IMR-90 (cell line): ENCODE data around the gene PLXNA1. TPM values are rescaled to one million over a fixed set of nuclear protein-coding genes. Genes with fewer than 3 reads are reported as not detected.

ENCODE experiments used
- ATAC-seq: fragments of 200-7000 bp; cut with Tn5 transposase; 2 replicates; pipeline ENCODE4 v1.9.1; 2020; ENCODE audit warnings: low read depth, mild to moderate bottlenecking, moderate library complexity
- BruUV-seq: library from RNA; stranded (reverse); fragments of 400-500 nt; replicated peaks from 2 replicates; lab custom pipeline; 2021; lab: Mats Ljungman, UMichigan
- CTCF ChIA-PET: fragments of 300-600 bp; formaldehyde crosslinking; extraction: SDS; loops from one replicate; lab custom pipeline; 2021; ENCODE audit warnings: antibody characterized with exemption; lab: Yijun Ruan, JAX
- POLR2A ChIA-PET: fragments of 300-600 bp; sonication (Branson Sonifier 250); formaldehyde crosslinking; loops from one replicate; lab custom pipeline; 2022; ENCODE audit warnings: antibody characterized with exemption; ENCODE audit not compliant: unreplicated experiment; lab: Charles Lee
- DNase-seq: peaks from one replicate; pipeline ENCODE4 v3.0.0; 2013
- H2AFZ ChIP-seq: replicated peaks from 2 replicates; pipeline ENCODE3; 2013; ENCODE audit warnings: low read length, mild to moderate bottlenecking; ENCODE audit not compliant: poor library complexity
- H2AK5ac ChIP-seq: 2 replicates; pipeline ENCODE4 v1.6.1; 2013; ENCODE audit warnings: low read depth, low read length, inconsistent platforms
- H2AK9ac ChIP-seq: replicated peaks from 2 replicates; pipeline ENCODE3; 2013; ENCODE audit warnings: mild to moderate bottlenecking, low read depth, low read length, moderate library complexity; ENCODE audit not compliant: poor library complexity
- H2BK120ac ChIP-seq: 2 replicates; pipeline ENCODE4 v1.6.1; 2013; ENCODE audit warnings: low read depth, low read length, inconsistent platforms
- H2BK15ac ChIP-seq: 3 replicates; pipeline ENCODE4 v1.6.1; 2013; ENCODE audit warnings: low read depth, low read length, inconsistent platforms
- H2BK20ac ChIP-seq: 2 replicates; pipeline ENCODE4 v1.6.1; 2013; ENCODE audit warnings: low read depth, mild to moderate bottlenecking, inconsistent platforms, low read length, moderate library complexity
- H2BK5ac ChIP-seq: 2 replicates; pipeline ENCODE4 v1.6.1; 2013; ENCODE audit warnings: mild to moderate bottlenecking, low read depth, low read length, inconsistent platforms; ENCODE audit not compliant: poor library complexity, severe bottlenecking
- H3K14ac ChIP-seq: replicated peaks from 2 replicates; pipeline ENCODE4 v1.6.1; 2013; ENCODE audit warnings: low read depth, low read length, inconsistent platforms
- H3K18ac ChIP-seq: 2 replicates; pipeline ENCODE4 v1.6.1; 2013; ENCODE audit warnings: low read depth, low read length, control low read depth
- H3K23ac ChIP-seq: 2 replicates; pipeline ENCODE4 v1.6.1; 2013; ENCODE audit warnings: low read depth, low read length, inconsistent platforms
- H3K27ac ChIP-seq: 2 replicates; pipeline ENCODE4 v1.5.1; 2013; ENCODE audit warnings: mild to moderate bottlenecking, control low read depth, low read length; ENCODE audit not compliant: insufficient read depth
- H3K27me3 ChIP-seq: 2 replicates; pipeline ENCODE4 v1.6.1; 2013; ENCODE audit warnings: low read length; ENCODE audit not compliant: control insufficient read depth, insufficient read depth
- H3K36me3 ChIP-seq: 2 replicates; pipeline ENCODE4 v1.6.1; 2013; ENCODE audit warnings: low read length, mixed read lengths; ENCODE audit not compliant: control insufficient read depth, insufficient read depth
- H3K4ac ChIP-seq: 2 replicates; pipeline ENCODE4 v1.6.1; 2013; ENCODE audit warnings: low read depth, low read length, inconsistent platforms
- H3K4me1 ChIP-seq: 2 replicates; pipeline ENCODE4 v1.6.1; 2013; ENCODE audit warnings: low read length, mixed read lengths; ENCODE audit not compliant: control insufficient read depth, insufficient read depth
- H3K4me2 ChIP-seq: 2 replicates; pipeline ENCODE4 v1.6.1; 2013; ENCODE audit warnings: low read depth, mild to moderate bottlenecking, control low read depth, low read length, moderate library complexity
- H3K4me3 ChIP-seq: 2 replicates; pipeline ENCODE4 v1.5.1; 2013; ENCODE audit warnings: low read depth, mild to moderate bottlenecking, control low read depth, low read length, moderate library complexity; ENCODE audit not compliant: insufficient read depth
- H3K56ac ChIP-seq: 2 replicates; pipeline ENCODE4 v1.6.1; 2013; ENCODE audit warnings: low read length, inconsistent platforms; ENCODE audit not compliant: insufficient read depth; ENCODE audit errors: extremely low read depth
- H3K79me1 ChIP-seq, 2 experiments: 2 replicates each; pipeline ENCODE4 v1.6.1; 2013; ENCODE audit warnings: low read length in 2 of 2, inconsistent platforms in 1 of 2, low read depth in 1 of 2
- H3K9ac ChIP-seq: 2 replicates; pipeline ENCODE4 v1.6.1; 2013; ENCODE audit warnings: low read depth, low read length, control low read depth
- H3K9me1 ChIP-seq: 2 replicates; pipeline ENCODE4 v1.6.1; 2013; ENCODE audit warnings: low read length, inconsistent platforms; ENCODE audit not compliant: insufficient read depth
- H3K9me3 ChIP-seq: 2 replicates; pipeline ENCODE4 v1.6.1; 2013; ENCODE audit warnings: low read length; ENCODE audit not compliant: control insufficient read depth, insufficient read depth
- H4K20me1 ChIP-seq: 2 replicates; pipeline ENCODE4 v1.6.1; 2013; ENCODE audit warnings: low read length, inconsistent platforms; ENCODE audit not compliant: insufficient read depth
- H4K5ac ChIP-seq: 2 replicates; pipeline ENCODE4 v1.6.1; 2013; ENCODE audit warnings: mild to moderate bottlenecking, low read depth, low read length, control low read depth
- H4K8ac ChIP-seq, 2 experiments: 2 replicates each; pipeline ENCODE4 v1.6.1; 2013; ENCODE audit warnings: low read depth in 2 of 2, low read length in 2 of 2, control low read depth in 1 of 2, inconsistent platforms in 1 of 2
- H4K91ac ChIP-seq: 2 replicates; pipeline ENCODE4 v1.6.1; 2013; ENCODE audit warnings: low read depth, low read length, inconsistent platforms; ENCODE audit not compliant: insufficient read depth
- ELK1 ChIP-seq: fragments of 150-350 bp; IDR thresholded peaks from 2 replicates; pipeline ENCODE4 v1.6.1; 2016; ENCODE audit warnings: low read depth, mild to moderate bottlenecking, low read length, moderate library complexity, borderline replicate concordance
- POLR2A ChIP-seq: IDR thresholded peaks from 2 replicates; pipeline ENCODE4 v1.6.1; 2012; ENCODE audit warnings: mild to moderate bottlenecking, low read depth, low read length
- WGBS, 2 experiments: methylation state at CpG; one replicate each; pipeline versions ENCODE4 v1.1.5 to v1.1.7; 2013; ENCODE audit warnings: missing lambda C conversion rate in 2 of 2; ENCODE audit not compliant: insufficient read length in 1 of 2; ENCODE audit errors: extremely low coverage in 2 of 2; 5-methylcytosine and 5-hydroxymethylcytosine counted together
- dilution Hi-C: fragments of 300-500 bp; cut with HindIII; formaldehyde crosslinking; loops from one replicate; pipeline ENCODE4 v1.14.3; 2018; ENCODE audit warnings: low sequenced_read_pairs; ENCODE audit not compliant: unreplicated experiment
- in situ Hi-C: fragments of 300-500 bp; cut with MboI; formaldehyde crosslinking; loops from 3 replicates; pipeline ENCODE4 v1.14.3; 2019; ENCODE audit warnings: low sequenced_read_pairs, inconsistent platforms, mixed read lengths
- intact Hi-C: fragments of 100-400 bp; cut with micrococcal nuclease; formaldehyde crosslinking; loops from 2 replicates; pipeline ENCODE4 v1.10.0; 2022
- polyA plus RNA-seq, 3 experiments: library from polyadenylated mRNA; depleted of rRNA; stranded (reverse); fragments of >200 nt; gene quantifications; 2 replicates each; pipeline ENCODE4 v1.2.3, GENCODE V29; 2012; ENCODE audit warnings: low replicate concordance in 1 of 3
- total RNA-seq: library from RNA; depleted of rRNA; stranded (reverse); fragments of >200 nt; gene quantifications from 2 replicates; pipeline ENCODE4 v1.2.3, GENCODE V29; 2012

PLXNA1 gene
- total and polyA plus RNA-seq, 2 of the 4 experiments (the other 2 are of a cell fraction): 13.6 to 49.4 TPM

- Histone ChIP-seq H3K4me3 (no peak overlapping the region), H3K4ac (no peak overlapping the region), H2AFZ (no peak overlapping the region), H3K36me3 (peaks cover 38% of the 10 kb centered on the region), H2BK15ac (no peak overlapping the region), H4K5ac (no peak overlapping the region), H2BK20ac (no peak overlapping the region), H2AK5ac (no peak overlapping the region), H3K23ac (no peak overlapping the region), H2AK9ac (peak overlapping the region; percentile 62), H3K14ac (no peak overlapping the region), H4K91ac (no peak overlapping the region), H2BK5ac (no peak overlapping the region), H4K20me1 (no peaks in the 10 kb centered on the region; the same call in 1 of the 2 replicates), H3K18ac (no peak overlapping the region), H3K27ac (no peak overlapping the region), H4K8ac (no peak overlapping the region), H3K27me3 (no peaks in the 10 kb centered on the region), H3K4me1 (peaks cover 16% of the 10 kb centered on the region), H3K9me1 (peaks cover 10% of the 10 kb centered on the region), H3K79me1 (peaks cover 13 to 41% of the 10 kb centered on the region in 2 experiments; a peak in 3 of 4 replicates), H2BK120ac (no peak overlapping the region), H3K4me2 (no peak overlapping the region), H3K56ac (no peak overlapping the region), H3K9me3 (no peaks in the 10 kb centered on the region), H3K9ac (no peak overlapping the region)
- ATAC-seq (no peak), DNase-seq (no peak)
- in situ Hi-C loops: no loop called here
- CTCF ChIA-PET: no interaction called here
- no TSS peak for BruUV-seq
- intact Hi-C loops: loop anchor here (10.0 kb wide), 1 partner anchor 537 kb away; no protein-coding TSS in a partner anchor
- POLR2A ChIA-PET: no interaction called here
- dilution Hi-C loops: no loop called here
- no peak for TF ChIP-seq POLR2A
- no peak for TF ChIP-seq ELK1
- WGBS, 2 experiments: 100% methylated on average over 2 of the region's 10 CpGs; no CpG with 5 or more reads in 1 of the 2 experiments
These were observed 25.3 kb downstream of the PLXNA1 start for GRCh38 chr3:127008236-127008635.
